Upper lobe of left lung (tissue), 6 donors: ENCODE results near the gene MACC1. TPM values are rescaled to one million over a fixed set of nuclear protein-coding genes. Genes with fewer than 3 reads are reported as not detected.

Experiments used
- ATAC-seq, 2 donors: fragments of 200-7000 bp; cut with Tn5 transposase; one replicate each; pipeline ENCODE4 v1.9.1; 2022; ENCODE audit warnings: mild to moderate bottlenecking in 2 of 2, moderate library complexity in 2 of 2; ENCODE audit not compliant: low FRiP score in 2 of 2
- DNase-seq, 2 donors: peaks; one replicate each; pipeline ENCODE4 v3.0.0-alpha.2; 2019 to 2020
- H3K27ac ChIP-seq, 4 donors: fragments of 200-600 bp; sonication (generic); one replicate each; pipeline ENCODE4 v1.5.1; 2016 to 2019
- H3K27me3 ChIP-seq, 4 donors: fragments of 200-600 bp; sonication (generic); one replicate each; pipeline ENCODE4 v1.5.1; 2017 to 2019
- H3K36me3 ChIP-seq, 4 donors: fragments of 200-600 bp; sonication (generic); one replicate each; pipeline ENCODE4 v1.5.1; 2016 to 2019
- H3K4me1 ChIP-seq, 4 donors: fragments of 200-600 bp; sonication (generic); one replicate each; pipeline ENCODE4 v1.5.1; 2018 to 2019
- H3K4me3 ChIP-seq, 4 donors: fragments of 200-600 bp; sonication (generic); one replicate each; pipeline ENCODE4 v1.5.1; 2017 to 2019; ENCODE audit warnings: mild to moderate bottlenecking in 2 of 4, moderate library complexity in 1 of 4
- H3K9me3 ChIP-seq, 4 donors: fragments of 200-600 bp; sonication (generic); one replicate each; pipeline ENCODE4 v1.5.1; 2018 to 2019
- EP300 ChIP-seq, 4 donors: sonication (generic); formaldehyde crosslinking; IDR thresholded peaks; one replicate each; pipeline ENCODE4 v1.5.1; 2017; ENCODE audit warnings: antibody characterized with exemption in 4 of 4, control low read depth in 2 of 4
- POLR2A ChIP-seq, 4 donors: fragments of 450-650 bp; IDR thresholded peaks; one replicate each; pipeline ENCODE4 v1.5.1; 2016 to 2017; ENCODE audit warnings: antibody characterized with exemption in 4 of 4, mild to moderate bottlenecking in 2 of 4
- POLR2AphosphoS5 ChIP-seq, 2 donors: sonication (generic); formaldehyde crosslinking; IDR thresholded peaks; one replicate each; pipeline ENCODE4 v1.5.1; 2017; ENCODE audit warnings: antibody characterized with exemption in 2 of 2
- WGBS, 2 donors: methylation state at CpG; one replicate each; pipeline ENCODE4 v1.1.5; 2017 to 2018; 5-methylcytosine and 5-hydroxymethylcytosine counted together
- total RNA-seq, 6 donors: library from RNA; depleted of rRNA in 4 of 6; stranded (reverse); fragments of >200 nt in 4 of 6; gene quantifications; one replicate each; pipeline versions ENCODE4 v1.1.0 to v1.2.1, GENCODE V29; 2016 to 2021
- TF ChIP-seq, protein P1 (sequence below), 6 experiments: fragments of 450-650 bp in 4 of 6; fragments of 200-600 bp in 2 of 6; sonication (generic) in 2 of 6; IDR thresholded peaks; one replicate each; pipeline ENCODE4 v1.5.1; 2016 to 2019; ENCODE audit warnings: antibody characterized with exemption in 6 of 6
- donor health status: DM: no; HTN: no; CAD: no; lungs with moderate emphysema.
- donor health status: DM: no; HTN: yes; CAD: no; lungs with severe emphysema.

MACC1 gene
- total RNA-seq, 6 donors from 2014 or later, result 10.5 to 86.5 (median 24.3) TPM

DNA sequence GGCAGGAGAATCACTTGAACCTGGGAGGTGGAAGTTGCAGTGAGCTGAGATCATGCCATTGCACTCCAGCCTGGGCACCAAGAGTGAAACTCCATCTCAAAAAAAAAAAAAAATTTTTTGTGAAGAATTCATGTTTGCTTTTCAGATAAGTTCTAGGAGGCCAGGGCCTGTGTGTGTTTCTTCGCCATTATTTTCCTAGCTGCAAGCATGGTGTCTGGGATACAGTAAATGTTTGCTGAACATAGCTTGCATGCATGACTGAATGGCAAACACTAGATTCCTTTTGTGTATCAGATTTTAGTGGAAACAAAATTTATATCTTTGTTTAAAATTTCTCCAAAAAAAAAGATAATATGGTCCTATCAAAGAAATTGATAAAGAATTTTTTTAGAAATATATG, 9.7 kb upstream of the MACC1 start:
- Histone ChIP-seq H3K4me3 (no peak overlapping the region), H3K27ac (no peak overlapping the region), H3K27me3 (no peaks in the 10 kb centered on the region), H3K36me3 (no peaks in the 10 kb centered on the region), H3K4me1 (no peaks in the 10 kb centered on the region), H3K9me3 (no peaks in the 10 kb centered on the region)
- WGBS, 2 donors, result 36 to 43% methylated on average over 1 of the region's 1 CpG
- no peak for DNase-seq
- TF ChIP-seq POLR2AphosphoS5 (IDR thresholded peaks at IDR 0.05) (no peak), EP300 (IDR thresholded peaks at IDR 0.05) (no peak), POLR2A (IDR thresholded peaks at IDR 0.05) (no peak)
- TF ChIP-seq, protein P1, sequence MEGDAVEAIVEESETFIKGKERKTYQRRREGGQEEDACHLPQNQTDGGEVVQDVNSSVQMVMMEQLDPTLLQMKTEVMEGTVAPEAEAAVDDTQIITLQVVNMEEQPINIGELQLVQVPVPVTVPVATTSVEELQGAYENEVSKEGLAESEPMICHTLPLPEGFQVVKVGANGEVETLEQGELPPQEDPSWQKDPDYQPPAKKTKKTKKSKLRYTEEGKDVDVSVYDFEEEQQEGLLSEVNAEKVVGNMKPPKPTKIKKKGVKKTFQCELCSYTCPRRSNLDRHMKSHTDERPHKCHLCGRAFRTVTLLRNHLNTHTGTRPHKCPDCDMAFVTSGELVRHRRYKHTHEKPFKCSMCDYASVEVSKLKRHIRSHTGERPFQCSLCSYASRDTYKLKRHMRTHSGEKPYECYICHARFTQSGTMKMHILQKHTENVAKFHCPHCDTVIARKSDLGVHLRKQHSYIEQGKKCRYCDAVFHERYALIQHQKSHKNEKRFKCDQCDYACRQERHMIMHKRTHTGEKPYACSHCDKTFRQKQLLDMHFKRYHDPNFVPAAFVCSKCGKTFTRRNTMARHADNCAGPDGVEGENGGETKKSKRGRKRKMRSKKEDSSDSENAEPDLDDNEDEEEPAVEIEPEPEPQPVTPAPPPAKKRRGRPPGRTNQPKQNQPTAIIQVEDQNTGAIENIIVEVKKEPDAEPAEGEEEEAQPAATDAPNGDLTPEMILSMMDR (IDR thresholded peaks at IDR 0.05), result no peak
- ATAC-seq, result no peak

DNA sequence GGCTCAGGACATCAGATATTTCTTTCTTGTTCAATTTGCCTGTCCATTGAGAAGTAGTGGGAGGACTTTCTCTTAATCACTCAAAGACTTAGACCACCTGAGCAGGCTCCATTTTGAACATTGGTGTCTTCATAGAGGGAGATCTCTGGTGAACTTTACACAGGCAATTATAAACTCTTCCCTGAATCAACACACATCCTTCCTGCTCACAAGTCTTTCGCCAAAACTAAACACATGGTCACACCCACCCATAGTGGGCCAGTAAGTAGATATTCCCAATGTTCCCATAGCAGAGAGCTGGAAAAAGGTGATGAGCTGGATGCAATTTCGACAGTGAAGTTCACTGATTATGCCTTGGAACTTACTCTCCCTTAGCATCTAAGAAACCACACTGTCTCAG, 8.2 kb upstream of the MACC1 start:
- no peak for DNase-seq

DNA sequence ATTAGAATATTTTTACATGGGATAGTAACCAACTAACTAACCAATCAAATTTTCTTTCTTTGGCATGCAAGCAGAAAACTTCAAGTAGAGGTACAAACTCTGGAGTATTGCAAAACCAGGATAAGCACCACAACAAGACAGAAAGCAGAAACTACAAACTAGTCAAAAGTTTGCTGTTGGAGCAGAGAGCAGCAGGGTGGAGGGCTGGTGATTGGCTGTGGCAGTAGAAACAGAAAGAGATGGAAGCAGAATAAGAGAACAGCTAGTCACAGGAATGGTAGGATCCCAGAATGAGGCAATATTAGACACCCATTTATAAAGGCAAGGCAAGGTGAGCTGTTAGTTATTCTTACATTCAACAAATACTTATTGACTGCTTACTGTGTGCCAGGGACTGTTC, 6.8 kb upstream of the MACC1 start:
- no peak for ATAC-seq
- no peaks in the 10 kb centered on the region for H3K36me3 ChIP-seq
- H3K9me3 ChIP-seq, result no peaks in the 10 kb centered on the region
- H3K27ac ChIP-seq, result no peak overlapping the region
- no peak for TF ChIP-seq POLR2AphosphoS5 (IDR thresholded peaks at IDR 0.05)
- no peak for TF ChIP-seq EP300 (IDR thresholded peaks at IDR 0.05)
- TF ChIP-seq POLR2A (IDR thresholded peaks at IDR 0.05), result no peak
- TF ChIP-seq, protein P1 (IDR thresholded peaks at IDR 0.05), result no peak
- H3K4me3 ChIP-seq, result no peak overlapping the region
- peaks cover 0 to 16% (median 5%) of the 10 kb centered on the region in 4 donors for H3K4me1 ChIP-seq
- no peak for DNase-seq
- H3K27me3 ChIP-seq, result no peaks in the 10 kb centered on the region

More for the DNA sequence above, 8.2 kb upstream of the MACC1 start:
- Histone ChIP-seq H3K27ac (no peak overlapping the region), H3K4me3 (no peak overlapping the region), H3K27me3 (no peaks in the 10 kb centered on the region), H3K4me1 (peaks cover 0 to 5% (median 2%) of the 10 kb centered on the region in 4 donors), H3K9me3 (no peaks in the 10 kb centered on the region), H3K36me3 (no peaks in the 10 kb centered on the region)
- TF ChIP-seq EP300 (IDR thresholded peaks at IDR 0.05), result no peak
- no peak for TF ChIP-seq POLR2A (IDR thresholded peaks at IDR 0.05)
- TF ChIP-seq POLR2AphosphoS5 (IDR thresholded peaks at IDR 0.05), result no peak
- TF ChIP-seq, protein P1 (IDR thresholded peaks at IDR 0.05), result no peak
- no peak for ATAC-seq
- WGBS, 2 donors, result 64 to 80% methylated on average over 2 of the region's 2 CpGs

DNA sequence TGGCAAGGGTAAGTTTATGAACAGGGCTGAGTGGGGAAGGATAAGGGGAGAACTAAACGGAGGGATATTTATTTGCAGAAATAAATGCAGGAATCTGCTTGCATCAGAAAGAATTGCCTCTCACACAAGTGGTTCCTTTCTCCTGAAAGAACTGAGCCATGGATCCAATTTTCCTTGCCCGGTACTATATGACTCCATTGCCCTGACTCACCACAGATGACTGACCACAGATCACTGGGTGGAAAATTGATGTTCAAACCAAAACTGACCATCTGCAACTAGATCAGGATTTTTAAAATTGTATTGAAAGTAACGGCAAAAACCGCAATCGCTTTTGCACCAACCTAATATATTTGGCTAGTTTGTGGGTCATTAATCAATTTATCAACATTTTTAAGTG, 6.2 kb upstream of the MACC1 start:
- Histone ChIP-seq H3K9me3 (no peaks in the 10 kb centered on the region), H3K27me3 (no peaks in the 10 kb centered on the region), H3K36me3 (no peaks in the 10 kb centered on the region), H3K4me3 (no peak overlapping the region), H3K4me1 (peaks cover 0 to 16% (median 6%) of the 10 kb centered on the region in 4 donors), H3K27ac (no peak overlapping the region)
- no peak for DNase-seq
- WGBS, 2 donors, result 93 to 97% methylated on average over 5 of the region's 5 CpGs
- ATAC-seq, result no peak
- TF ChIP-seq POLR2AphosphoS5 (IDR thresholded peaks at IDR 0.05) (no peak), EP300 (IDR thresholded peaks at IDR 0.05) (no peak), POLR2A (IDR thresholded peaks at IDR 0.05) (no peak)
- TF ChIP-seq, protein P1 (IDR thresholded peaks at IDR 0.05), result no peak

DNA sequence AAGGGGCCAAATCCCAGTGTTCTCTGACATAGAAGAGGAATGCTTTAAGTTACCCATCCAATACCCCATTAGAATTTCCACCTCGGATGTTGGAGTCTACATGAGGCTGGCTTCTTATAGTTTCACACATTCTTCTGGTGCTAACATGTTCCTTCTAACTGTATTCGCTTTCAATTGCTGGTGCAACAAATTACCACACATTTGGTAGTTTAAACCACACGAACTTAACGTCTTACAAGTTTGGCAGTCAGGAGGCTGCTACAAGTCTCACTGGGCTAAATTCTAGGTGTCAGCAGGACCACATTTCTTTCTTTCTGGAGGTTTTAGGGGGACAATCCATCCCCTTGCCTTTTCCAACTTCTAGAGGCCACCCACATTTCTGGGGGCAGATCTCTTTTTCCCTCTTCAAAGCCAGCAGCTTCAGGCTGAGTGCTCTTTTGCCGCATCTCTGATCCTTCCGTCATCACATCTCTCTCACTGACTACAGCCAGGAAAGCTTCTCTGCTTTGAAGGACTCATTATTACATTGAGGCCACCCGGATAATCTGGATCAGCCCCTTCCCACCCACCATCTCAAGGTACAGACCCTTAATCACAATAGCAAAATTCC, 5.1 kb upstream of the MACC1 start:
- no peak for DNase-seq
- no peak overlapping the region for H3K4me3 ChIP-seq
- ATAC-seq, result no peak
- H3K27ac ChIP-seq, result peak overlapping the region in 1 of 4 donors; percentile 27
- H3K36me3 ChIP-seq, result no peaks in the 10 kb centered on the region
- H3K27me3 ChIP-seq, result no peaks in the 10 kb centered on the region
- H3K4me1 ChIP-seq, result peaks cover 0 to 16% (median 9%) of the 10 kb centered on the region in 4 donors
- H3K9me3 ChIP-seq, result no peaks in the 10 kb centered on the region
- WGBS, 2 donors, result 73 to 80% methylated on average over 7 of the region's 7 CpGs
- TF ChIP-seq, protein P1 (IDR thresholded peaks at IDR 0.05), result no peak
- TF ChIP-seq POLR2A (IDR thresholded peaks at IDR 0.05) (no peak), POLR2AphosphoS5 (IDR thresholded peaks at IDR 0.05) (no peak), EP300 (IDR thresholded peaks at IDR 0.05) (no peak)
